Spleen (tissue), 11 donors: ENCODE data around the gene CEP76. TPM values are rescaled to one million over a fixed set of nuclear protein-coding genes. Genes with fewer than 3 reads are reported as not detected.
"Not testable (repeated sequence)": the region's sequence is repeated elsewhere in the genome, so short reads cannot be mapped to it uniquely, and the experiment has no call there.

Source experiments
- DNase-seq: peaks from one replicate; pipeline ENCODE4 v3.0.0-alpha.2; 2020
- H3K27ac ChIP-seq, 8 donors: fragments of 200-600 bp; sonication (generic) in 7 of 8; 1 replicate in 4 of 8; 2 replicates in 4 of 8; pipeline versions ENCODE4 v1.5.0 to v1.8.0; 2016 to 2021; ENCODE audit warnings: inconsistent platforms in 4 of 8, mild to moderate bottlenecking in 4 of 8, moderate library complexity in 1 of 8
- H3K27me3 ChIP-seq, 7 donors: fragments of 200-600 bp; sonication (generic) in 6 of 7; replicated peaks in 1 of 7; 1 replicate in 4 of 7; 2 replicates in 3 of 7; pipeline versions ENCODE4 v1.5.0 to v1.8.0; 2016 to 2021; ENCODE audit warnings: inconsistent platforms in 3 of 7, mild to moderate bottlenecking in 1 of 7
- H3K36me3 ChIP-seq, 6 donors: fragments of 200-600 bp; sonication (generic) in 5 of 6; 1 replicate in 4 of 6; 2 replicates in 2 of 6; pipeline versions ENCODE4 v1.5.0 to v1.8.0; 2016 to 2021; ENCODE audit warnings: inconsistent platforms in 2 of 6
- H3K4me1 ChIP-seq, 6 donors: fragments of 200-600 bp; sonication (generic) in 5 of 6; 1 replicate in 3 of 6; 2 replicates in 3 of 6; pipeline versions ENCODE4 v1.5.0 to v1.8.0; 2016 to 2021; ENCODE audit warnings: inconsistent platforms in 3 of 6
- H3K4me3 ChIP-seq, 8 donors: fragments of 200-600 bp; sonication (generic) in 7 of 8; 1 replicate in 4 of 8; 2 replicates in 4 of 8; pipeline versions ENCODE4 v1.5.0 to v1.8.0; 2016 to 2021; ENCODE audit warnings: inconsistent platforms in 4 of 8, mild to moderate bottlenecking in 4 of 8, moderate library complexity in 2 of 8
- H3K9me3 ChIP-seq, 8 donors: fragments of 200-600 bp; sonication (generic) in 7 of 8; 1 replicate in 4 of 8; 2 replicates in 4 of 8; pipeline versions ENCODE4 v1.5.0 to v1.8.0; 2016 to 2021; ENCODE audit warnings: inconsistent platforms in 4 of 8
- POLR2A ChIP-seq, 3 donors: fragments of 450-650 bp; IDR thresholded peaks; one replicate each; pipeline ENCODE4 v1.5.1; 2017; ENCODE audit warnings: antibody characterized with exemption in 3 of 3, mild to moderate bottlenecking in 1 of 3
- POLR2AphosphoS5 ChIP-seq, 3 donors: sonication (generic); formaldehyde crosslinking; IDR thresholded peaks; one replicate each; pipeline ENCODE4 v1.5.1; 2017; ENCODE audit warnings: antibody characterized with exemption in 3 of 3
- WGBS, 5 donors: extraction: QIAGEN DNeasy Blood & Tissue Kit in 3 of 5; methylation state at CpG; one replicate each; pipeline versions ENCODE4 v1.1.5 to v1.1.7; 2013 to 2018; 5-methylcytosine and 5-hydroxymethylcytosine counted together
- intact Hi-C: fragments of 100-400 bp; cut with DNase I; formaldehyde crosslinking; loops from one replicate; pipeline ENCODE4 v1.15.0; 2023; ENCODE audit warnings: low total_unique reads
- polyA plus RNA-seq, 3 donors: library from polyadenylated mRNA; stranded (reverse); fragments of 200-250 nt; gene quantifications; one replicate each; pipeline ENCODE4 v1.2.1, GENCODE V29; 2013
- total RNA-seq, 7 donors: library from RNA; depleted of rRNA in 3 of 7; stranded (reverse); fragments of >200 nt in 3 of 7; fragmentation: NEBNext Ultra II Directional in 4 of 7; extraction: Animal tissue kit (Norgen Biotek cat#: 25700) in 4 of 7; gene quantifications; one replicate each; pipeline versions ENCODE4 v1.1.0 to v1.2.1, GENCODE V29; 2016 to 2021
- TF ChIP-seq, protein P1 (sequence below), 11 experiments: fragments of 200-600 bp in 7 of 11; fragments of 450-650 bp in 4 of 11; sonication (generic) in 4 of 11; IDR thresholded peaks in 8 of 11; conservative IDR thresholded peaks in 3 of 11; 1 replicate in 7 of 11; 2 replicates in 4 of 11; pipeline versions ENCODE4 v1.4.0 to v1.8.0; 2016 to 2021; ENCODE audit warnings: antibody characterized with exemption in 11 of 11, inconsistent platforms in 4 of 11, mild to moderate bottlenecking in 1 of 11
- donor health status: healthy with polysubstance abuse.
- donor health status: DM: no; HTN: no; CAD: no; lungs with moderate emphysema.
- donor health status: DM: no; HTN: no; CAD: no.
- donor health status: Bipolar disorder and iron deficiency.
- donor health status: healthy.
- donor health status: DM: no; HTN: no; CAD: no.
- donor health status: DM: yes; HTN: yes; CAD: no.

The CEP76 gene
- total and polyA plus RNA-seq, 10 donors = 1.5 to 21.2 (median 6.3) TPM

DNA sequence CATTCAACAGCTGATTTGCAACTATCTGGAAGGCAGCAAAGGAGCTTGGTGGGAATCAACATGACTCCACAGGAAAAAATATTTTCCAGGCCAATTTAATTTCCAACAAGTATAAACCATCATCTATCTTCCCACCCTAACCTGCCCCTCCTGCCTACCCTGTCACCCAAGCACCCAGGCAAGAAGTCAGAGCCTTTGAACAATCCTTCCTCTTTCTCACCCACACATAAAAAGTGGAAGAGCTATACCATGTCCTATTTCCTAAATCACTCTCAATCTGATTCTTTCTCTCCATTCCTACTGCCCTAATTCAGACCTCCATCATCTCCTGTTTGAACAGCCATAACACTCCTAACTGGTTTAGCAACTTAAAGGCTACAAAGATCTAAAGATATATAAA is 57.3 kb downstream of the CEP76 start:
- H3K9me3 ChIP-seq = no peaks in the 10 kb centered on the region
- H3K27ac ChIP-seq = no peak overlapping the region
- H3K4me3 ChIP-seq = no peak overlapping the region
- no peaks in the 10 kb centered on the region for H3K4me1 ChIP-seq
- no peak for DNase-seq
- intact Hi-C loops = no loop called here
- no peaks in the 10 kb centered on the region for H3K36me3 ChIP-seq
- TF ChIP-seq POLR2AphosphoS5 (IDR thresholded peaks at IDR 0.05) = no peak
- H3K27me3 ChIP-seq = no peaks in the 10 kb centered on the region

DNA sequence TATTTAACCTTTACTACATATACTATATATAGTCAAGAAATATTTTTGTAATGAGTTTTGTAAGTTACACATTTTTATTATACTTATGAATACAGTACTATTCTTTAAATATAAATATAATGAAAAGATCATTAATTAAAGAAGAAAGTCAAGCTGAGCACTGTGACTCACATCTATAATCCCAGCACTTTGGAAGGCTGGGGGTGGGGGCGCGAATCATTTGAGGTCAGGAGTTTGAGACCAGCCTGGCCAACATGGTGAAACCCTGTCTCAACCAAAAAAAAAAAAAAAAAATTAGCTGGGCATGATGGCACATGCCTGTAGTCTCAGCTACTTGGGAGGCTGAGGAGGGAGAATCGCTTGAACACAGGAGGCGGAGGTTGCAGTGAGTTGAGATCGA is 58.8 kb downstream of the CEP76 start:
- H3K4me3 ChIP-seq, H3K27me3 ChIP-seq, H3K4me1 ChIP-seq, H3K27ac ChIP-seq, DNase-seq, H3K36me3 ChIP-seq, intact Hi-C loops, H3K9me3 ChIP-seq: not testable (repeated sequence)
- WGBS, 5 donors = 90 to 96% (median 94%) methylated on average over 5 of the region's 5 CpGs

DNA sequence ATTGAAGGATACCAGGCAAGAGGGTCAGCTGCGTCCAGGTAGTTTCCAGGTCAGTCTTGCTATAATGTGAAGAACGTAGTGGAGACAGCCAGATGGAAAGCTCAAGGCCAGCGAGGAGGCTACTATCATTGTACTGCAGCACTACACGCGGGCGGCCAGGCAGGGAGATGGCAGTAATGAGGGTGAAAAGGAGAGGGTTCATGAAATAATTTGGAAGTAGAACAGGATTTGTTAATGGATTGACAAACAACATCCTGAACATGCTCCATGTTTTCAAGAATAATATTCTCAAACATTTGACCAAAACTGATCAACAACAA is 61.7 kb downstream of the CEP76 start:
- DNase-seq = no peak
- 82 to 90% (median 88%) methylated on average over 6 of the region's 6 CpGs for WGBS, 5 donors
- no peaks in the 10 kb centered on the region for H3K4me1 ChIP-seq
- TF ChIP-seq POLR2AphosphoS5 (IDR thresholded peaks at IDR 0.05) (no peak), POLR2A (IDR thresholded peaks at IDR 0.05) (no peak)
- TF ChIP-seq, protein P1, sequence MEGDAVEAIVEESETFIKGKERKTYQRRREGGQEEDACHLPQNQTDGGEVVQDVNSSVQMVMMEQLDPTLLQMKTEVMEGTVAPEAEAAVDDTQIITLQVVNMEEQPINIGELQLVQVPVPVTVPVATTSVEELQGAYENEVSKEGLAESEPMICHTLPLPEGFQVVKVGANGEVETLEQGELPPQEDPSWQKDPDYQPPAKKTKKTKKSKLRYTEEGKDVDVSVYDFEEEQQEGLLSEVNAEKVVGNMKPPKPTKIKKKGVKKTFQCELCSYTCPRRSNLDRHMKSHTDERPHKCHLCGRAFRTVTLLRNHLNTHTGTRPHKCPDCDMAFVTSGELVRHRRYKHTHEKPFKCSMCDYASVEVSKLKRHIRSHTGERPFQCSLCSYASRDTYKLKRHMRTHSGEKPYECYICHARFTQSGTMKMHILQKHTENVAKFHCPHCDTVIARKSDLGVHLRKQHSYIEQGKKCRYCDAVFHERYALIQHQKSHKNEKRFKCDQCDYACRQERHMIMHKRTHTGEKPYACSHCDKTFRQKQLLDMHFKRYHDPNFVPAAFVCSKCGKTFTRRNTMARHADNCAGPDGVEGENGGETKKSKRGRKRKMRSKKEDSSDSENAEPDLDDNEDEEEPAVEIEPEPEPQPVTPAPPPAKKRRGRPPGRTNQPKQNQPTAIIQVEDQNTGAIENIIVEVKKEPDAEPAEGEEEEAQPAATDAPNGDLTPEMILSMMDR (IDR thresholded peaks at IDR 0.05 in 8 of 11, conservative IDR thresholded peaks at IDR 0.05 in 3 of 11) = no peak
- no peaks in the 10 kb centered on the region for H3K9me3 ChIP-seq
- H3K27ac ChIP-seq = no peak overlapping the region
- H3K27me3 ChIP-seq = no peaks in the 10 kb centered on the region
- no peaks in the 10 kb centered on the region for H3K36me3 ChIP-seq
- intact Hi-C loops = no loop called here
- H3K4me3 ChIP-seq = no peak overlapping the region

DNA sequence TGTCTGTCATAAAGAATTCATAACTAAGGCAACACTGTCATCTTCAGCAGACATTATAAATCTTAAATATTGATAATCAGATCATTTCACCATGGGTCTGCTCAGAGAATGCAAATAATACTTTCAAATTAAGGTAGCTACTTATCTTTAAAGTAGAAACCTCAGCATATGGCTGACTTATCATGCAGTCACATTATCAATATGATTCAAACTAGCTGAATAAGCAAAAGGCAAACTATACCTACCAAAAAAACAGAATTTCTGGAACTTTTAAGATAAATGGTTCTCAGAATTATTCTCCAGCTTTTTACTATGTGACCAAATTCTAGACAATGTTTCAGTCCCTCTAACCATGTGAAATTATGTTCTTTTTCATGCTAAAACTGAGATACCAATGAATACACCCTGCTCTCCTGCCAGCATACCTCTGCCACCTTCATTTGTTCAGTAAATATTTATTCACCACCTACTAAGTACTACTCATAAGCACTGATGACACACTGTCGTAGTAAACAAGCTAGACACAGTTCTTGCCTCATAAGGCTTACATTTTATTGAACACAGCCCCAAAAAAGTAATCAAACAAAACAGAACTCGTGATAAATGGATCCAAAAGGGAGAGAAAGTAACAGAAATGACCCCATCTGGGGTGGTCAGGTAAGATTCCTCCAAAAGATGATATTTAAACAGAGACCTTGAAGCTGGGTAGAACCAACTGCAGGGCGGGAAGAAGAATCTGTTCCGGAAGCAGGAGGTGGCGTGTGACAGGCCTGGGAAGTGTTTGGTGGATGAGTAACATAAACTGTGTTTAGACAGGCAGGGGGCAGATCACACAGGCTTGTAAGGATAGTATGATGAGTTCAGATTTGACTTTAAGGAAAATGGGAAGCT is 62.3 kb downstream of the CEP76 start:
- no peaks in the 10 kb centered on the region for H3K9me3 ChIP-seq
- H3K36me3 ChIP-seq = no peaks in the 10 kb centered on the region
- H3K27me3 ChIP-seq = no peaks in the 10 kb centered on the region
- WGBS, 5 donors = 62 to 91% (median 76%) methylated on average over 5 of the region's 5 CpGs
- DNase-seq = no peak
- no peak overlapping the region for H3K27ac ChIP-seq
- H3K4me1 ChIP-seq = no peaks in the 10 kb centered on the region
- TF ChIP-seq POLR2A (IDR thresholded peaks at IDR 0.05) (no peak), POLR2AphosphoS5 (IDR thresholded peaks at IDR 0.05) (no peak)
- TF ChIP-seq, protein P1 (IDR thresholded peaks at IDR 0.05 in 8 of 11, conservative IDR thresholded peaks at IDR 0.05 in 3 of 11) = no peak
- intact Hi-C loops = no loop called here
- H3K4me3 ChIP-seq = no peak overlapping the region

DNA sequence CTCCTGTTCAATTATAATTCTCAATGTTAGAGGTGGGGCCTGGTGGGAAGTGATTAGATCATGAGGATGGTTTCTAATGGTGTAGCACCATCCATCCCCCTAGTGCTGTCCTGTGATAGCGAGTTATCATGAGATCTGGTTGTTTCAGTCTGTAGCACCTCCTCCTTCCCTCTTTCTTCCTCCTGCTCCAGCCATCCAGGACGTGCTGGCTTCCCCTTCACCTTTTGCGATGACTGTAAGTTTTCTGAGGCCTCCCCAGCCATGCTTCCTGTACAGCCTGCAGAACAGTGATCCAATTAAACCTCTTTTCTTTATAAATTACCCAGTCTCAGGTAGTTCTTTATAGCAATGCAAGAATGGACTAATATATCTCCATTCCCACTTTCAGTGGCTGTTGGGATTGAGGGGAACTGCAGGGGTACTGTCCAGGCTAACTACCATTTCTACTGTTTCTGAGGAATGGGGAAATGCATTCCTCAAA is 63.8 kb downstream of the CEP76 start:
- Histone ChIP-seq H3K27me3 (no peaks in the 10 kb centered on the region), H3K27ac (no peak overlapping the region), H3K36me3 (no peaks in the 10 kb centered on the region), H3K9me3 (no peaks in the 10 kb centered on the region), H3K4me3 (no peak overlapping the region), H3K4me1 (no peaks in the 10 kb centered on the region)
- TF ChIP-seq POLR2A (IDR thresholded peaks at IDR 0.05) (no peak), POLR2AphosphoS5 (IDR thresholded peaks at IDR 0.05) (no peak)
- TF ChIP-seq, protein P1 (IDR thresholded peaks at IDR 0.05 in 8 of 11, conservative IDR thresholded peaks at IDR 0.05 in 3 of 11) = no peak
- 62 to 79% (median 65%) methylated on average over 3 of the region's 3 CpGs for WGBS, 5 donors
- no peak for DNase-seq
- intact Hi-C loops = no loop called here
